K562 (cell line): ENCODE results near the gene TCF3. TPM values are rescaled to one million over a fixed set of nuclear protein-coding genes. Genes with fewer than 3 reads are reported as not detected.
A peak's percentile ranks its signal among the peaks of the same experiment; 100 is the strongest.

Experiments
- CGGBP1 ChIP-seq: fragments of 250-450 bp; sonication (Bioruptor Pico); IDR thresholded peaks from 2 replicates; pipeline ENCODE4 v1.9.0; 2021; ENCODE audit warnings: mild to moderate bottlenecking
- E4F1 ChIP-seq: fragments of 250-450 bp; sonication (Bioruptor Pico); IDR thresholded peaks from 2 replicates; pipeline ENCODE4 v1.5.0; 2021; ENCODE audit warnings: mild to moderate bottlenecking, borderline replicate concordance
- FIP1L1 ChIP-seq: fragments of 200-400 bp; formaldehyde crosslinking; IDR thresholded peaks from 2 replicates; pipeline ENCODE4 v1.6.1; 2018; ENCODE audit warnings: mild to moderate bottlenecking, low read depth, low read length; ENCODE audit not compliant: poor library complexity, severe bottlenecking
- ILF3 ChIP-seq: fragments of 450-650 bp; IDR thresholded peaks from 2 replicates; pipeline ENCODE4 v1.6.1; 2018; ENCODE audit warnings: antibody characterized with exemption, mild to moderate bottlenecking, moderate library complexity, borderline replicate concordance
- MAX ChIP-seq: sonication (generic); formaldehyde crosslinking; IDR thresholded peaks from 2 replicates; pipeline ENCODE4 v1.9.0; 2022; ENCODE audit warnings: mild to moderate bottlenecking, missing genetic modification reagents
- MAZ ChIP-seq, 2 experiments: fragments of 450-650 bp in 1 of 2; sonication (generic) in 1 of 2; formaldehyde crosslinking; IDR thresholded peaks in 1 of 2; conservative IDR thresholded peaks in 1 of 2; 2 replicates each; pipeline versions ENCODE4 v1.4.0 to v1.5.0; 2020; ENCODE audit warnings: mild to moderate bottlenecking in 1 of 2, missing genetic modification reagents in 1 of 2
- SNIP1 ChIP-seq: fragments of 450-650 bp; IDR thresholded peaks from 2 replicates; pipeline ENCODE4 v1.7.1; 2017; ENCODE audit warnings: low read depth, mild to moderate bottlenecking
- TBP ChIP-seq: optimal IDR thresholded peaks from 2 replicates; pipeline ENCODE3; 2011; ENCODE audit warnings: low read depth, low read length, improper control_type of control experiment
- TCF7 ChIP-seq: sonication (generic); IDR thresholded peaks from 2 replicates; pipeline ENCODE4 v1.6.1; 2016; ENCODE audit warnings: antibody characterized with exemption, borderline replicate concordance
- TEAD1 ChIP-seq, 2 experiments: fragments of 450-650 bp in 1 of 2; sonication (generic) in 1 of 2; formaldehyde crosslinking; IDR thresholded peaks; 2 replicates each; pipeline versions ENCODE4 v1.4.0 to v1.8.0; 2020 to 2022; ENCODE audit warnings: mild to moderate bottlenecking in 2 of 2, missing genetic modification reagents in 1 of 2
- TFAP4 ChIP-seq: sonication (generic); formaldehyde crosslinking; IDR thresholded peaks from 2 replicates; pipeline ENCODE4 v1.8.0; 2022; ENCODE audit warnings: missing genetic modification reagents, mild to moderate bottlenecking, moderate library complexity, borderline replicate concordance
- THRAP3 ChIP-seq: fragments of 450-650 bp; IDR thresholded peaks from 2 replicates; pipeline ENCODE4 v1.6.1; 2016; ENCODE audit warnings: mild to moderate bottlenecking, inconsistent platforms, borderline replicate concordance
- TSHZ1 ChIP-seq: fragments of 250-450 bp; sonication (Bioruptor Pico); IDR thresholded peaks from 2 replicates; pipeline ENCODE4 v1.4.0; 2020; ENCODE audit warnings: mild to moderate bottlenecking, moderate library complexity
- VEZF1 ChIP-seq: fragments of 200-800 bp; sonication (Bioruptor generic); IDR thresholded peaks from 2 replicates; pipeline ENCODE4 v1.6.1; 2017; ENCODE audit warnings: missing genetic modification characterization, missing compliant biosample characterization
- ZNF184 ChIP-seq: sonication (generic); formaldehyde crosslinking; IDR thresholded peaks from 2 replicates; pipeline ENCODE4 v1.5.0; 2020; ENCODE audit warnings: missing genetic modification reagents
- ZNF778 ChIP-seq: fragments of 450-650 bp; formaldehyde crosslinking; IDR thresholded peaks from 2 replicates; pipeline ENCODE4 v1.4.0; 2020; ENCODE audit warnings: mild to moderate bottlenecking, moderate library complexity
- polyA plus RNA-seq, 8 experiments: library from polyadenylated mRNA; depleted of rRNA in 4 of 8; stranded (reverse) in 5 of 8; unstranded in 3 of 8; fragments of >200 nt; fragmentation: Nextera tagmentation in 2 of 8; fragmentation: Illumina TruSeq in 1 of 8; extraction: Ambion mirVana in 2 of 8; extraction: Trizol in 1 of 8; gene quantifications; 2 replicates each; pipeline versions ENCODE4 v1.2.1 to v1.2.3, GENCODE V29; 2011 to 2014; ENCODE audit warnings: inconsistent platforms in 1 of 8, missing spikeins in 1 of 8
- total RNA-seq, 7 experiments: library from RNA; depleted of rRNA in 6 of 7; stranded (reverse); fragments of >200 nt in 6 of 7; fragmentation: Illumina TruSeq in 2 of 7; extraction: Trizol in 2 of 7; gene quantifications; 2 replicates each; pipeline versions ENCODE4 v1.2.1 to v1.2.3, GENCODE V29; 2011 to 2021; ENCODE audit warnings: low replicate concordance in 1 of 7

Gene TCF3
- total and polyA plus RNA-seq, 9 of the 15 experiments (the other 6 are each of a cell fraction or from before 2014, with no cell fraction given) = 5.6 to 259 (median 84.0) TPM

GRCh38 chr19:1655131-1655981 is 2.9 kb upstream of the TCF3 start (continued):
- TF ChIP-seq MAX (CRISPR knock-in tag) (peak; percentile 71), TFAP4 (0 out of 2 replicates have a peak, but pooled peaks have one; percentile 49), THRAP3 (peak; percentile 95), TSHZ1 (CRISPR knock-in tag) (no peak), TBP (peak; percentile 3), ILF3 (no peak), VEZF1 (peak; percentile 40; the same call in 1 of the 2 replicates), SNIP1 (no peak), E4F1 (CRISPR knock-in tag) (no peak), FIP1L1 (peak; percentile 7), ZNF184 (CRISPR knock-in tag) (no peak), CGGBP1 (no peak), MAZ (CRISPR knock-in tag; conservative IDR thresholded peaks at IDR 0.05 in 1 of 2, IDR thresholded peaks at IDR 0.05 in 1 of 2) (peak in 1 of 2 experiments; percentile 28; a peak in 1 of 4 replicates), ZNF778 (CRISPR knock-in tag) (no peak), TEAD1 (CRISPR knock-in tag; IDR thresholded peaks at IDR 0.05) (0 out of 4 replicates have a peak, but pooled peaks of 1 of the 2 experiments have one; percentile 16), TCF7 (no peak)
